ENCODE measurements around the gene DEFB114. TPM values are rescaled to one million over a fixed set of nuclear protein-coding genes. Genes with fewer than 3 reads are reported as not detected.

Gene DEFB114
- total and polyA plus RNA-seq, 3 donors from 2014 or later, result not detected

DNA sequence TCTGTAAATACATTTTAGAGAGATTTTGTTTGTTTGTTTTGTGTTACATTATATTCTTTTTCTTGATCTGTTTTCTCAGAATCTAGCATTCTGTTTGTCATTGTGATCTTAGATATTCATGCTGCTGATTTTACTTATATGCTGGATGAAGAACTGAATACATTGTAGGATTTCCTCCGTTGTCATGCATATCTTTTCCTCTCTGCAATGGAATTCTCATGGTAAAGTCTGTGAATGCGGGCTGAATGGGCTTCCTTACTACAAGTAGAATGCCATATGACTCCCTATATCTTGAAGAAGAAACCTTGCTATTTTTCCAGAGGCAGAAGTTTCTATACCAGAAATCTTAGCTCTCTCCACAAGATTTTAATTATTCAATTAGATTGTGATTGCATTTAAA lies 2.4 kb upstream of the DEFB114 start:
- DNase-seq, result no peak
- H3K9me3 ChIP-seq, result no peaks in the 10 kb centered on the region
- TF ChIP-seq CTCF (IDR thresholded peaks at IDR 0.05) (no peak), POLR2A (IDR thresholded peaks at IDR 0.05) (no peak)
- H3K4me1 ChIP-seq, result no peaks in the 10 kb centered on the region
- H3K27ac ChIP-seq, result no peak overlapping the region
- no peak overlapping the region for H3K4me3 ChIP-seq
- 43 to 44% methylated on average over 2 of the region's 2 CpGs for WGBS, 2 donors
- H3K27me3 ChIP-seq, result no peaks in the 10 kb centered on the region
- H3K36me3 ChIP-seq (ENCODE audit: low read depth, missing control alignments), result no peaks in the 10 kb centered on the region
- intact Hi-C loops (cut with DNase I; ENCODE audit: low total_unique reads), result no loop called here

- intact Hi-C loops (cut with DNase I; ENCODE audit: low total_unique reads), result no loop called here
Observed at GRCh38 chr6:49958180-49958579, 5.8 kb downstream of the DEFB114 start.

GRCh38 chr6:49955847-49956246 lies 8.1 kb downstream of the DEFB114 start:
- H3K4me1 ChIP-seq, result no peaks in the 10 kb centered on the region
- intact Hi-C loops (cut with DNase I; ENCODE audit: low total_unique reads), result no loop called here
- no peaks in the 10 kb centered on the region for H3K36me3 ChIP-seq (ENCODE audit: low read depth, missing control alignments)
- H3K27ac ChIP-seq, result no peak overlapping the region
- H3K9me3 ChIP-seq, result no peaks in the 10 kb centered on the region
- no peak for TF ChIP-seq POLR2A (IDR thresholded peaks at IDR 0.05)
- TF ChIP-seq CTCF (IDR thresholded peaks at IDR 0.05), result no peak
- DNase-seq, result no peak
- no peaks in the 10 kb centered on the region for H3K27me3 ChIP-seq
- no peak overlapping the region for H3K4me3 ChIP-seq

More at GRCh38 chr6:49958180-49958579, 5.8 kb downstream of the DEFB114 start:
- TF ChIP-seq POLR2A (IDR thresholded peaks at IDR 0.05) (no peak), CTCF (IDR thresholded peaks at IDR 0.05) (no peak)
- Histone ChIP-seq H3K4me1 (no peaks in the 10 kb centered on the region), H3K36me3 (ENCODE audit: low read depth, missing control alignments) (no peaks in the 10 kb centered on the region), H3K9me3 (no peaks in the 10 kb centered on the region), H3K27ac (no peak overlapping the region), H3K27me3 (no peaks in the 10 kb centered on the region), H3K4me3 (no peak overlapping the region)
- no peak for DNase-seq
- WGBS, 2 donors, result 76 to 85% methylated on average over 1 of the region's 1 CpG

GRCh38 chr6:49951926-49952325 lies 12.0 kb downstream of the DEFB114 start:
- Histone ChIP-seq H3K4me1 (no peaks in the 10 kb centered on the region), H3K9me3 (no peaks in the 10 kb centered on the region), H3K36me3 (ENCODE audit: low read depth, missing control alignments) (no peaks in the 10 kb centered on the region), H3K27ac (no peak overlapping the region), H3K27me3 (no peaks in the 10 kb centered on the region), H3K4me3 (no peak overlapping the region)
- DNase-seq, result no peak
- no peak for TF ChIP-seq POLR2A (IDR thresholded peaks at IDR 0.05)
- no peak for TF ChIP-seq CTCF (IDR thresholded peaks at IDR 0.05)
- WGBS, 2 donors, result 68 to 80% methylated on average over 2 of the region's 2 CpGs
- intact Hi-C loops (cut with DNase I; ENCODE audit: low total_unique reads), result no loop called here

- H3K27me3 ChIP-seq, result no peaks in the 10 kb centered on the region
- no peak overlapping the region for H3K4me3 ChIP-seq
- WGBS, 2 donors, result 75 to 83% methylated on average over 2 of the region's 2 CpGs
- no peaks in the 10 kb centered on the region for H3K4me1 ChIP-seq
- H3K27ac ChIP-seq, result no peak overlapping the region
- no peaks in the 10 kb centered on the region for H3K9me3 ChIP-seq
- no peaks in the 10 kb centered on the region for H3K36me3 ChIP-seq (ENCODE audit: low read depth, missing control alignments)
- intact Hi-C loops (cut with DNase I; ENCODE audit: low total_unique reads), result no loop called here
- TF ChIP-seq POLR2A (IDR thresholded peaks at IDR 0.05) (no peak), CTCF (IDR thresholded peaks at IDR 0.05) (no peak)
- no peak for DNase-seq
Observed at GRCh38 chr6:49950415-49950751, 13.6 kb downstream of the DEFB114 start.
